Activated naive CD8-positive, alpha-beta T cell treated with anti-CD3 and anti-CD28 coated beads, Interleukin-2, amount 50 U/mL, for 16 hours (primary cell): ENCODE results near the gene PRKCI.
"Not testable (repeated sequence)": the region's sequence is repeated elsewhere in the genome, so short reads cannot be mapped to it uniquely, and the experiment has no call there.

Experiments
- DNase-seq: peaks from one replicate; pipeline ENCODE4 v3.0.0-alpha.2; 2020; ENCODE audit warnings: low read depth, low spot score

Gene PRKCI

DNA sequence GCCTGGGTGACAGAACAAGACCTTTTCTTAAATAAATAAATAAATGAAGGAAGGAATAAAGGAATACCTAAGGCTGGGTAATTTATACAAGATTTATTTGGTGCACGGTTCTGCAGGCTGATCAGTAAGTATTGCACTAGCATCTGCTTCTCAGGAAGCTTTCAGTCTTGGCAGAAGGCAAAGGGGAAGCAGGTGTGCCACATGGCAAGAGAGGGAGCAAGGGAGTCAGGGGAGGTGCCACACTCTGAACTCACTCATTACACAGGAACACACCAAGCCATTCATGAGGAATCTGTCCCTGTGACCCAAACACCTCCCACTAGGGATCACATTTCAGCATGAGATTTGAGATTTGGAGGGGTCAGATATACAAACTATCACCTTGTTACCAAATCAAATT, 56.4 kb downstream of the PRKCI start:
- no peak for DNase-seq

DNA sequence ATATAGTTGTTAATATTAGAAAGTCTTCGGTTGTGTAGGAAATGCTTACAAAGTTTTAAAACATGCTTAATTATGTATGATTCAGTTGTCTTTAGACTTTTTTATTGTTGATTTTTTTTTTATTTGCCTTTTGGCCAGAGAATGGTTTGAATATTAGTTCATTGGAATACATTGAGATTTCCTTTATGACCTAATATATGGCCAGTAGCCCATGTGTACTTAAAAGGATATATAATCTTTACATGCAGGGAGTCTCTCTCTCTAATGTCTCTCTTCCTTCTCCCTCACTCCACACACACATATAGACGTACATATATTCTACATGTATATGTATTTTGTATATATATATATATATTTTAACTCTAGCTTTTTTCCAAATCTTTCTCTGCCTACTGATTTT, 68.0 kb downstream of the PRKCI start:
- no peak for DNase-seq

DNA sequence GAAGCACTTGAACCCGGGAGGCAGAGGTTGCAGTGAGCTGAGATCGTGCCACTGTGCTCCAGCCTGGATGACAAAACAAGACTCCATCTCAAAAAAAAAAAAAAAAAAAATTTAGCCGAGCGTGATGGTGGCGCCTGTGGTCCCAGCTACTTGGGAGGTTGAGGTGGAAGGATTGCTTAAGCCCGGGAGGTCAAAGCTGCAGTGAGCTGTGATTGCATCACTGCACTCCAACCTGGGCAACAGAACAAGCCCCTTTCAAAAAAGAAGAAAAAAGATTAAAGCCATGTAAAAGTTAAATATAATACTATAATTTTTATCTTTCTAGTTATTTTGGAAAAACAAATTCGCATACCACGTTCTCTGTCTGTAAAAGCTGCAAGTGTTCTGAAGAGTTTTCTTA, 73.4 kb downstream of the PRKCI start:
- no peak for DNase-seq

DNA sequence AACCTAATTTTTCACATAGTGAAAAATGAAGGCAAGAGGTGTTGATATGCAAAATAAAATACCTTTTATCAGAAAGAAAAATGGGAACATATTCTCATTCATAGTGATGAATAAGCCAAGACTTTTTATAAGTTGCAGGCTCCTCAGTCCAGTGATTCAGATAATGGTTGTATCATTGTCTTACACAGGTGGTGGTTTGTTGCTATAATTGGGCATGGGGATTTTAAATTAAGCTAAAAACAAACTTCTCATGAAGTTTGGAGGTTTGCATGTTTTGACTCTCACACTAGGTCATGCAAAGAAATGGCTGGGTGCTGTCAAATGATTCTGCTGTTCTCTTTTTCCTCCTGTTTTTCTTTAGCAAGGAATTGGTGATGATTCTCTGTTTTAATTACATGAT, 74.5 kb downstream of the PRKCI start:
- no peak for DNase-seq

DNA sequence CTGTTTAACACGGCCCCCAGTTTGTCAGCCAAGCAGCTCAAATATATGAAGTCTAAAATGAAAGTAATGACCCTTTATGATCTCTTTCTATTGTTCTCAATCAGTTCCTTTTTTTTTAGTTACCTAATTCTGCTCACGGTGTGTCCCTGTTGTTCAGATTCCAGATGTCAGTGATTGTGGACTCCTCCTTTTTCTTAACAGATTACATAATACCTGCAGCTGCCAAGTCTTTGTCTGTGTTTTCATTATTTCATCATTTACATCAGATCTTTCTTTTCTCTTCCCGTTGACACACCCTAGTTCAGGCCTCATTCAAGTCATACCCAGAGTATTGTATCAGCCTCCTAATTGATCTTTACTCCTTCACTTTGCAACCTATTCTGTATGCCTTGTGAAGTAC, 79.2 kb downstream of the PRKCI start:
- no peak for DNase-seq

DNA sequence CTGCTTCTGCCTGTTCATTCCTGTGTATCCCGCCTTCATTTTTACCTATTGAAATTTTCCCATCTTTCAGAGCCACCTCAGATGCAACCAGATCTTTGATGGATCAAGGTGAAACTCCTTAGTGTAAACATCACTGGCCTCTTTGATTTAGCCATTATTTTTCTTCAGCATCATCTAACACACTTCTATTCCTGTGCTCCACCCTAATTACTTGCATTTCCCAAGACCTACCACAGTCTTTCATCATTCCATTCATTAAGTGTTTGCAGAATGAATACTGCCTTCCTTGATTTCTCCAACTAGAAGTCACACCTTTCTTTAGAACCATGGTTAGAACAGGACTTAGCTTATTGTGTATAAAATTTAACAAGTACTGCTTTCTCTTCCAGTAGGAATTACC, 79.8 kb downstream of the PRKCI start:
- DNase-seq: no peak

DNA sequence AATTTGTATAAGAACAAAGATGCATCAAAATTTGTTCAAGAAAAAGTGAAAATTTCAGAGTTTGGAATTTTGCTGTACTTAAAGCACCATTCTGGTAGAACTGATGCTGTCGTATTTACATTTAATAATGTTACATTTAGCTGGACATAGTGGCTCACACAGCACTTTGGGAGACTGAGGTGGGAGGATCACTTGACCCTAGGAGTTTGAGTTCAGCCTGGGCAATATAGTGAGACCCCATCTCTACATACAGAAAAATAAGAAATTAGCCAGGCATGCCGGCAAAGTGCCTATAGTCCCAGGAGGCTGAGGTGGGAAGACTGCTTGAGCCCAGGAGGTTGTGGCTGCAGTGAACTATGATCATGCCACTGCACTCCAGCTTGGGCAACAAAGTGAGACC, 83.8 kb downstream of the PRKCI start:
- no peak for DNase-seq

DNA sequence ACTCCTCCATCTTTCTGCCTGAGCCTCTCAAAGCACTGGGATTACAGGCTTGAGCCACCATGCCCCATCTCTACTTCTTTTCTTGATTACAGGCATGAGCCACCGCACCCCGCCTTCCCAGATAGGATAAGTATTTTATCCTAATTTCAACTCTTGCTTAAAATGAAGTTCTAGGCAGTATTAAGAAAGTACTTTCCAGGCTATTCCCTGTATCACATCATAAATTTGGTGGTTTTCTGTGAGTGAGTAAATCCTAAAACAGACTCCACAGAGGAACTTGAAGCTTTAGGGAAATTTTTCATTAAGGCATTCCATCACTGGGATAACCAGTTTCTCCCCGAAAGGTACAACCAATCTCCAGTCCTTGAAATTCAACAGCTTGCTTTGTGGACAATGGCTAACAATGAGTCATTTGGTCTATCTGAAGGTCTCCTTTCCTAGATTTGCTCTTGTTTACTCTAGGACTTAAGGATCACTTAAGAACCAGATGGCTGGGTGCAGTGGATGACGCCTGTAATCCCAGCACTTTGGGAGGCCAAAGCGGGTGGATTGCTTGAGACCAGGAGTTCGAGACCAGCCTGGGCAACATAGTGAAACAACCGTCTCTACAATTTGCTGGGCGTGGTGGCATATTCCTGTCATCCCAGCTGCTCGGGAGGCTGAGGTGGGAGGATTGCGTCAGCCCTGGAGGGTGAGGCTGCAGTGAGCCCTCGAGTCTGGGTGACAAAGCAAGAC, 85.6 kb downstream of the PRKCI start:
- no peak for DNase-seq

DNA sequence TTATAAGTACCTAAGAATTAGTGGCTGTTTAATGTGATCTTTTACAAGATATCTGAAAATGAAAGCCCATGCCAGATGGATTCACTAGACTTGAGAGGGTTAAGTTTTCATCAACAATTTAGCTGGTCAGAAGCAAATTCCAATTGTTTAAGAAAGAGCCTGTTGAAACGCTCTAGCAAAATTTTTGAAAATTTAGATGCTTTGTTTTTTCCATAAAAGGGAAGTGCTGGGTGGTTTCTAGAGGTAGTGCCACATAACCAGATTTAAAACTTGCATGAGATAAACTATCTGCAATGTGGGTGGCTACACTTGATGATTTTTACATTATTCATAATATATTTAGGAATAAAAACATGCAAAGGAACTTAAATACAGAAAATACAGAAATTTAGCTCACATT, 86.8 kb downstream of the PRKCI start:
- no peak for DNase-seq

DNA sequence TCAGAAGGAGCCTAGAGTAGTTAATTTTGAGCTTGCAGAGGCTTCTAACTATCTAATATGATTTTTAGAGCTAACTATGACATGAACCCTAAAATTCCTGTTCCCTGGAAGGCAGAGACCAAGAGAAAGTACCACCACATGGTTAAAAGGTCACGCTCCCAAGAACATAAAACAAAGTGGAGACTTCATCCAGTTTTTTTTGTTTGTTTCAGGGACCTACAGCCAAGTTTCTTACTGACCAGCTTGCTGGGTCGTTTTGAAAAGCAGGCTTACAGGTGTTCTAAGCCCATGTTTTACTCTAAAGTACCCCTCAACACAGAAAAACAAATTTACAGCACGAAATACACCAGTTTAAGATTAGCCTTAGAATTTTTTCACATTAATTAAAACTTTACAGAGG, 95.7 kb downstream of the PRKCI start:
- no peak for DNase-seq

DNA sequence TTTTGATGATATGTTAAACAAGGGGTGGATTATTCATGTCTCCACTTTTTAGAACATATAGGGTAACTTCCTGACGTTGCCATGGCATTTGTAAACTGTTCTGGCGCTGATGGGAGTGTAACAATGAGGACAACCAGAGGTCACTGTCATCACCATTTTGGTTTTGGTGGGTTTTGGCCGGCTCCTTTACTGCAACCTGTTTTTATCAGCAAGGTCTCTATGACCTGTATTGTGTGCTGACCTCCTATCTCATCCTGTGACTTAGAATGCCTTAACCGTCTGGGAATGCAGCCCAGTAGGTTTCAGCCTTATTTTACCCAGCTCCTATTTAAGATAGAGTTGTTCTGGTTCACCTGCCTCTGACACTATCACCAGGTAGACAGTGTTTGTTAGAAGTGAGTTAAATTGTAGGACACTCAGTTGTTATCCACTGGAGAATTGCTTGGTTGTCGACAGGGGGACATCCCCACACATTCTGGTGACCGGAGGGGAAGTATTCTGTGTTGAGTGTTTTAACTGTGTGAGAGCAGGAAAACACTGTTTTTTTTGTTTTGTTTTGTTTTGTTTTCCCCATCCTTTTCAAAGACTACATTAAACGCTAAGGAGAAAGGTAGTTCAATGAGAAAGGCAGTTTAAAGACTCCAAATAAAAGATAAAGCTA, 98.4 kb downstream of the PRKCI start:
- no peak for DNase-seq

DNA sequence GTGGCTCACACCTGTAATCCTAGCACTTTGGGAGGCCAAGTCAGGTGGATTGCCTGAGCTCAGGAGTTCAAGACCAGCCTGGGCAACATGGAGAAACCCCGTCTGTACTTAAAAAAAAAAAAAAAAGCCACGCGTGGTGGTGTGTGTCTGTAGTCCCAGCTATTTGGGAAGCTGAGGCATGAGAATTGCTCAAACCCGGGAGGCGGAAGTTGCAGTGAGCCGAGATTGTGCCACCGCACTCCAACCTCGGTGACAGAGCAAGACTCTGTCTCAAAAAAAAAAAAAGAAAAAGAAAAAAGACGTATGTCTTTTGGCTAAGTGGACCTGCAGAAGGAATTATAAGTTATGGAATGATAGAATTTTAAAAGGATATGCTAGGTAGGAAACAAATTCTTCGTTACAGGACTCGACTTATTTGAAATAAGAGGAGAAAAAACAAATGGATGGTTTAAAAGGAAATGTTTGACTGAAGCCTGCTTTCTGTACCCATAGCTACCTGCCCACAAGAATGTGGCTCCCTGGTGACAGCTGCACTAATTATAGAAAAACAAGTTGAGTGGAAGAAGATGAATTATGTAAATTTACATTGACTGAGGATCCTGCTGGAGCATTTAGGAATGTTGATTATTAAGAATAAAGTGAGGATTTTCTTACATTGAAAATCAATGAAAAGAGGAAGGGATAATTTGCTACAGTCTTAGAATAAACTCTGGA, 99.3 kb downstream of the PRKCI start:
- no peak for DNase-seq

DNA sequence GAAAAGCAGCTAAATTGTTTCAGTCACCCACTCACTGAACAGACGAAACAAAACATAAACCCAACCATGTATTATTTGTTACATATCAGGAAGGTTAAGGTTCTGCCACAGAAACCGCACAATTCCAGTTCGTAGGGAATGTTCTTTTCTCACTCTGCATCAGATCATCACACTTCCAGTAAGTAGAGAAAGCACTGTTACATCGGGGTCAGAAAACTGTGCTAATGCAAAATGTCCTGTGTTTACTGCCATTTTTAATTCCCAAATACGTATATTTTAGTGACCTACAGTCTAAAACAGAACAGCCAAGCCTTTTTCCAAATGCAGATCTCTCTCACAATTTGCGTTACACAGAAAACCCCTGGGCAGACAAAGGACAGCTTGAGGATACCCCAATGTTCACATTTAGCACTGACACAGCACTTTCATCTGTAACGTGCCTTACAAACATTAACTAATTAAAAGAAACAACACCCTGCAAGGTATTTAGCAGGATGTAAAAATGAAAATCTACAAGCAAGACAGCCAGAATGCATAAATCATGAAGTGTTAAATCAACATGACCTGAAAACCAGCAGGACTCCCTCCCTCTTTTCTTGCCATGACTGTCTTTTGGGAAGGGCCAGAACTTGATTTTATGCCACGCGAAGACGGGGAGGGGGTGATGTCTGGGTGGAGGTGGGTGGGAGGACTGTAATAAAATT, 100.5 kb downstream of the PRKCI start:
- no peak for DNase-seq

DNA sequence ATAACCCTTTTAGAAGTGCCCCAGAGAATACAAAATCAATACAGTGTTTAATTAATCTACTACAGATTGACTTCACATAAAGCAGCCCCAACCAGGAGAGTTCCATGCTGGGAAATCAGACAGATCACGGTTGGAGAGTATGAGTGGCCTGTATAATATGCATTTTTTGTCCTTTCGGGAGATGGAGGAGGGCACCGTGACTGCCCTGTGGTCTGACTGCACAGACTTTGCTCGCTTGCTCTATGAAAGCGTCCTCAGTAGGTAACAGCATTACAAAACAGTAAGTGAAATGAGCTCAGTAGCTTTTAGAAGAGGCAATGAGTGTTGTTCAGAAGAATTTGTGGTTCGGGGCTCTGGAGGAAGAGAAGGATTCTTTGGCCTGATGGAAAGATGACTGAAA, 101.1 kb downstream of the PRKCI start:
- no peak for DNase-seq

DNA sequence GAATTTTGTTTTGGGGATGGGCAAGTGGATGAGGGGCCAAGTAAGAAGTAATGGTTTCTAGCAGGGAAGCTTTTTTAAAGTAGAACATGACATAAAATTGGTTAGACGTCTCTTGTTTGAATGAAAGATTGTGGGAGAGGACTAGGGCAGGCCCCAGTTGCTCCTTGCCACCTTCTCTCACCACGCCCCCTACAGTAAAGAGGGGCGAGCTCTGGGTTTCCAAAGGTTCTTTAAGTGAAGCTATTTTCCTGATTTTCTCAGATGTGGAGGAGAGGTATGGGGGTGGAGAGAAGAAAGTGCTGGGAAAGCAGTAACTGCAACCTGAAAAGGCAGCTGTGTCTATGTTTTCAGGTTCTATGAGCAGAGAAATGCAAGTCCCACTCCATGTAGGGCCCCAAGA, 102.7 kb downstream of the PRKCI start:
- DNase-seq: no peak

DNA sequence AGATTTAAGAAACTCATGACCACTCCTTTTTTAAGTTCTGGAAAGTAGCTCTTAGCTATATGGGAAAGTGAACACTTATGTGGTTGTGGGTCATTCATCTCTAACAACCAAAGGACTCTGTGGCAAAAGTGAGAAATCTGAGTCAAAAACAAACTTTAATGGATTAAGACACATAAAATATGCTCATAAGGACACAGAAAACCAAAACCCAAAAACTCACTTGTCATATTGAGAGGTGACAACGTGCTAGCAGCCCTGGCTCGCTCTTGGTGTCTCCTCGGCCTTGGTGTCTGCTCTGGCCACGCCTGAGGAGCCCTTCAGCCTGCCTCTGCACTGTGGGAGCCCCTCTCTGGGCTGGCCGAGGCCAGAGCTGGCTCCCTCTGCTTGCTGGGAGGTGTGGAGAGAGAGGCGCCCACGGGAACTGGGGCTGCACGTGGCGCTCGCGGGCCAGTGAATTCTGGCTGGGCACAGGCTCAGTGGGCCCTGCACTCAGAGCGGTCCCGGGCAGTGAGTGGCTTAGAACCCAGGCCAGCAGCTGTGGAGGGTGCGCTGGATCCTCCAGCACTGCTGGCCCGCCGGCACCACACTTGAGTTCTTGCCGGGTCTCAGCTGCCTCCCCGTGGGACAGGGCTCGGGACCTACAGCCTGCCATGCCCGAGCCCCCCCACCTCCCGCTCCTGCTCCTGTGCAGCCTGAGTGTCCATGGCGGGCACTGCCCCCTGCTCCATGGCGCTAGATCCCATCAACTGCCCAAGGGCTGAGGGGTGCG, 105.0 kb downstream of the PRKCI start:
- no peak for DNase-seq

DNA sequence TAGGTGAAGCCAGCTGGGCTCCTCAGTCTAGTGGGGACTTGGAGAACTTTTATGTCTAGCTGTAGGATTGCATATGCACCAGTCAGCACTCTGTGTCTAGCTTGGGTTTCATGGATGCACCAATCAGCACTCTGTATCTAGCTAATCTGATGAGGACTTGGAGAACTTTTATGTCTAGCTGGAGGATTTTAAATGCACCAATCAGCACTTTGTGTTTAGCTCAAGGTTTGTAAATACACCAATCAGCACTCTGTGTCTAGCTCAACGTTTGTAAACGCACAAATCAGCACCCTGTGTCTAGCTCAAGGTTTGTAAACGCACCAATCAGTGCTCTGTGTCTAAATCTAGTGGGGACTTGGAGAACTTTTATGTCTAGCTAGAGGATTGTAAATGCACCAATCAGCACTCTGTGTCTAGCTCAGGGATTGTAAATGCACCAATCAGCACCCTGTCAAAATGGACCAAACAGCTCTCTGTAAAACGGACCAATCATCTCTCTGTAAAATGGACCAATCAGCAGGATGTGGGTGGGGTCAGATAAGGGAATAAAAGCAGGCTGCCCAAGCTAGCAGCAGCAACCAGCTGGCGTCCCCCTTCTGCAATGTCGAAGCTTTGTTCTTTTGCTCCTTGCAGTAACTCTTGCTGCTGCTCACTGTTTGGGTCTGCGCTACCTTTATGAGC, 105.8 kb downstream of the PRKCI start:
- not testable (repeated sequence) for DNase-seq

DNA sequence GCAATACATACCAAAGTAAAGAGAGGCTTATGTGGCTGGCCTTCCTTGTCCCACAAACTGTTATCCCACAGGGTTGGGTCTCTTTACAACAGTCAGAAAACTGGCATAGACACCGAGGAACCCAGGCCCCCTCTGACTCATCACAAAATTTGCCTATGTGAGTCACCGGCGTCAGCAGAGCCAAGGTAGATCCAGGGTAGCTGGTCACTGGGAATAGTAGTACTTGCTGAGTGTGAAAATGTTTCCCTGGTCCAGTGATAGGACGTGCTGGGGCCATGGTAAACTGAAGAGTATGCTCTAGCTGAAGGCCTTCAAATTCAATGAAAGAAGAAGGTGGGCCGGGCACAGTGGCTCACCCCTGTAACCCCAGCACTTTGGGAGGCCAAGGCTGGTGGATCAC, 108.1 kb downstream of the PRKCI start:
- DNase-seq: no peak

DNA sequence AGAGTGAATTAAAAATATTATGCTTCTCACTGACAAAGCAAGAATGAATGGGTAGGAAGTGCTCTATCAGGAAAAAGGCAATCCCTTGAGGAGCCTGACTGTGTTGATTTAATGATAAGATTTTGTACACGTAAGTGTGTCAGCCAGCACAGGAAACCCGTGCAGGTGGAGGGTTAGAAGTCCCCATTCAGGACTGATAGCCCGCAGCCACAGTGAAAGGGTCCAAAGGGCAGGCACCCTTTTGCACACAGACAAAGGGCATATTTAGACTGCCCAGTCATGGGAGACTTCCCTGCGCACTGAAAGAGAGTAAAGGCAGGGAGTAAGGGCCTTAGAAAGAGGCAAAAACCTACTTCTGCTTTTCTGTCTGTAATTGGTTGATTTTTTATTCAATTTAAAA, 108.9 kb downstream of the PRKCI start:
- DNase-seq: no peak

DNA sequence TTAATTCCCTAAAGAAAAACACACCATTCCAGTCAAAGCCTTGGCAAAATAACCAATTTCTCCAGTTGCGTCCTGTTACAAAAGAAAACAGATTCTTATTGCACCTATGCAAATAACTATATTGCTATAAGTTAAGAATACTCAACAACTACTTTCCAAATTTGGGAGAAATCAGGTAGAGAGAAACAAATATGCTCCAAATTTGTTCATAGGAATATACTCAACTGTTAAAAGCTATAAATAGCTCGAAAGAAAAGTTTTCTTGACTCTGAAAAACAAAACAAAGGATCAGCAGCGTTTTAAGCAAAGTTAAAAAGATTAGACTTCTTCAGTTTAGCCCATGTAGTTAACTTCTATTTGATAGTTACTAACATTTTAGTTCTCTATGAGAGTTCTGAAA, 115.2 kb downstream of the PRKCI start:
- DNase-seq: no peak
